IMR-90 (cell line): Measurements from ENCODE around the gene CGB1. TPM values are rescaled to one million over a fixed set of nuclear protein-coding genes. Genes with fewer than 3 reads are reported as not detected.
A peak's percentile ranks its signal among the peaks of the same experiment; 100 is the strongest.

Experiments
- ATAC-seq: fragments of 200-7000 bp; cut with Tn5 transposase; 2 replicates; pipeline ENCODE4 v1.9.1; 2020; ENCODE audit warnings: low read depth, mild to moderate bottlenecking, moderate library complexity
- BruUV-seq: library from RNA; stranded (reverse); fragments of 400-500 nt; replicated peaks from 2 replicates; lab custom pipeline; 2021; lab: Mats Ljungman, UMichigan
- CTCF ChIA-PET: fragments of 300-600 bp; formaldehyde crosslinking; extraction: SDS; loops from one replicate; lab custom pipeline; 2021; ENCODE audit warnings: antibody characterized with exemption; lab: Yijun Ruan, JAX
- POLR2A ChIA-PET: fragments of 300-600 bp; sonication (Branson Sonifier 250); formaldehyde crosslinking; loops from one replicate; lab custom pipeline; 2022; ENCODE audit warnings: antibody characterized with exemption; ENCODE audit not compliant: unreplicated experiment; lab: Charles Lee
- DNase-seq: peaks from one replicate; pipeline ENCODE4 v3.0.0; 2013
- H2AFZ ChIP-seq: replicated peaks from 2 replicates; pipeline ENCODE3; 2013; ENCODE audit warnings: low read length, mild to moderate bottlenecking; ENCODE audit not compliant: poor library complexity
- H2AK5ac ChIP-seq: 2 replicates; pipeline ENCODE4 v1.6.1; 2013; ENCODE audit warnings: low read depth, low read length, inconsistent platforms
- H2AK9ac ChIP-seq: replicated peaks from 2 replicates; pipeline ENCODE3; 2013; ENCODE audit warnings: mild to moderate bottlenecking, low read depth, low read length, moderate library complexity; ENCODE audit not compliant: poor library complexity
- H2BK120ac ChIP-seq: 2 replicates; pipeline ENCODE4 v1.6.1; 2013; ENCODE audit warnings: low read depth, low read length, inconsistent platforms
- H2BK15ac ChIP-seq: 3 replicates; pipeline ENCODE4 v1.6.1; 2013; ENCODE audit warnings: low read depth, low read length, inconsistent platforms
- H2BK20ac ChIP-seq: 2 replicates; pipeline ENCODE4 v1.6.1; 2013; ENCODE audit warnings: low read depth, mild to moderate bottlenecking, inconsistent platforms, low read length, moderate library complexity
- H2BK5ac ChIP-seq: 2 replicates; pipeline ENCODE4 v1.6.1; 2013; ENCODE audit warnings: mild to moderate bottlenecking, low read depth, low read length, inconsistent platforms; ENCODE audit not compliant: poor library complexity, severe bottlenecking
- H3K14ac ChIP-seq: replicated peaks from 2 replicates; pipeline ENCODE4 v1.6.1; 2013; ENCODE audit warnings: low read depth, low read length, inconsistent platforms
- H3K18ac ChIP-seq: 2 replicates; pipeline ENCODE4 v1.6.1; 2013; ENCODE audit warnings: low read depth, low read length, control low read depth
- H3K23ac ChIP-seq: 2 replicates; pipeline ENCODE4 v1.6.1; 2013; ENCODE audit warnings: low read depth, low read length, inconsistent platforms
- H3K27ac ChIP-seq: 2 replicates; pipeline ENCODE4 v1.5.1; 2013; ENCODE audit warnings: mild to moderate bottlenecking, control low read depth, low read length; ENCODE audit not compliant: insufficient read depth
- H3K27me3 ChIP-seq: 2 replicates; pipeline ENCODE4 v1.6.1; 2013; ENCODE audit warnings: low read length; ENCODE audit not compliant: control insufficient read depth, insufficient read depth
- H3K36me3 ChIP-seq: 2 replicates; pipeline ENCODE4 v1.6.1; 2013; ENCODE audit warnings: low read length, mixed read lengths; ENCODE audit not compliant: control insufficient read depth, insufficient read depth
- H3K4ac ChIP-seq: 2 replicates; pipeline ENCODE4 v1.6.1; 2013; ENCODE audit warnings: low read depth, low read length, inconsistent platforms
- H3K4me1 ChIP-seq: 2 replicates; pipeline ENCODE4 v1.6.1; 2013; ENCODE audit warnings: low read length, mixed read lengths; ENCODE audit not compliant: control insufficient read depth, insufficient read depth
- H3K4me2 ChIP-seq: 2 replicates; pipeline ENCODE4 v1.6.1; 2013; ENCODE audit warnings: low read depth, mild to moderate bottlenecking, control low read depth, low read length, moderate library complexity
- H3K4me3 ChIP-seq: 2 replicates; pipeline ENCODE4 v1.5.1; 2013; ENCODE audit warnings: low read depth, mild to moderate bottlenecking, control low read depth, low read length, moderate library complexity; ENCODE audit not compliant: insufficient read depth
- H3K56ac ChIP-seq: 2 replicates; pipeline ENCODE4 v1.6.1; 2013; ENCODE audit warnings: low read length, inconsistent platforms; ENCODE audit not compliant: insufficient read depth; ENCODE audit errors: extremely low read depth
- H3K79me1 ChIP-seq, 2 experiments: 2 replicates each; pipeline ENCODE4 v1.6.1; 2013; ENCODE audit warnings: low read length in 2 of 2, inconsistent platforms in 1 of 2, low read depth in 1 of 2
- H3K9ac ChIP-seq: 2 replicates; pipeline ENCODE4 v1.6.1; 2013; ENCODE audit warnings: low read depth, low read length, control low read depth
- H3K9me1 ChIP-seq: 2 replicates; pipeline ENCODE4 v1.6.1; 2013; ENCODE audit warnings: low read length, inconsistent platforms; ENCODE audit not compliant: insufficient read depth
- H3K9me3 ChIP-seq: 2 replicates; pipeline ENCODE4 v1.6.1; 2013; ENCODE audit warnings: low read length; ENCODE audit not compliant: control insufficient read depth, insufficient read depth
- H4K20me1 ChIP-seq: 2 replicates; pipeline ENCODE4 v1.6.1; 2013; ENCODE audit warnings: low read length, inconsistent platforms; ENCODE audit not compliant: insufficient read depth
- H4K5ac ChIP-seq: 2 replicates; pipeline ENCODE4 v1.6.1; 2013; ENCODE audit warnings: mild to moderate bottlenecking, low read depth, low read length, control low read depth
- H4K8ac ChIP-seq, 2 experiments: 2 replicates each; pipeline ENCODE4 v1.6.1; 2013; ENCODE audit warnings: low read depth in 2 of 2, low read length in 2 of 2, control low read depth in 1 of 2, inconsistent platforms in 1 of 2
- H4K91ac ChIP-seq: 2 replicates; pipeline ENCODE4 v1.6.1; 2013; ENCODE audit warnings: low read depth, low read length, inconsistent platforms; ENCODE audit not compliant: insufficient read depth
- BHLHE40 ChIP-seq: fragments of 150-350 bp; IDR thresholded peaks from 2 replicates; pipeline ENCODE4 v1.6.1; 2016; ENCODE audit warnings: mild to moderate bottlenecking, low read depth, low read length
- FOS ChIP-seq: fragments of 150-350 bp; IDR thresholded peaks from 2 replicates; pipeline ENCODE4 v1.6.1; 2016; ENCODE audit warnings: low read depth, low read length
- RCOR1 ChIP-seq: IDR thresholded peaks from 2 replicates; pipeline ENCODE4 v1.6.1; 2012; ENCODE audit warnings: mild to moderate bottlenecking, low read length, improper control_type of control experiment; ENCODE audit not compliant: insufficient replicate concordance
- WGBS, 2 experiments: methylation state at CpG; one replicate each; pipeline versions ENCODE4 v1.1.5 to v1.1.7; 2013; ENCODE audit warnings: missing lambda C conversion rate in 2 of 2; ENCODE audit not compliant: insufficient read length in 1 of 2; ENCODE audit errors: extremely low coverage in 2 of 2; 5-methylcytosine and 5-hydroxymethylcytosine counted together
- dilution Hi-C: fragments of 300-500 bp; cut with HindIII; formaldehyde crosslinking; loops from one replicate; pipeline ENCODE4 v1.14.3; 2018; ENCODE audit warnings: low sequenced_read_pairs; ENCODE audit not compliant: unreplicated experiment
- in situ Hi-C: fragments of 300-500 bp; cut with MboI; formaldehyde crosslinking; loops from 3 replicates; pipeline ENCODE4 v1.14.3; 2019; ENCODE audit warnings: low sequenced_read_pairs, inconsistent platforms, mixed read lengths
- intact Hi-C: fragments of 100-400 bp; cut with micrococcal nuclease; formaldehyde crosslinking; loops from 2 replicates; pipeline ENCODE4 v1.10.0; 2022
- polyA plus RNA-seq, 3 experiments: library from polyadenylated mRNA; depleted of rRNA; stranded (reverse); fragments of >200 nt; gene quantifications; 2 replicates each; pipeline ENCODE4 v1.2.3, GENCODE V29; 2012; ENCODE audit warnings: low replicate concordance in 1 of 3
- total RNA-seq: library from RNA; depleted of rRNA; stranded (reverse); fragments of >200 nt; gene quantifications from 2 replicates; pipeline ENCODE4 v1.2.3, GENCODE V29; 2012

The CGB1 gene
- total and polyA plus RNA-seq, 2 of the 4 experiments (the other 2 are of a cell fraction), result not detected

DNA sequence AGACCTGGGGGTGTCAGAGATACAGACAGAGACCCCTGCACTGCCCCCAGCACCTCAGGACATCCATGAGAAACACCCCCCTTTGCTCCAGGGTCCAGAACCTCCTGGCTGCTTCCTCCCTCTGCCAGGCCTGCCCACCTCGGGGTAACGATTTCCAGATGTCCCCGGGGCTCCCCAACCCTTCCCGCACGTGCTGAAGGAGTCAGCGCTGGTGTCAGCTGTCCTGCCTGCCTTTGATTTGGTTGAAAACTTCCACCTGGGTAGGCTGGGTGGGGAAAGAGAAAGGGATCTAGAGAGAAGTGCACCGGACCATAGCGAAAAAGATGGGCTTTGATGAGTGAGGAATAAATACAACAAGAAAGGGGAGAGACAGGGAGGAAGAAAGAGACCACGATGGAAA, 22.4 kb upstream of the CGB1 start:
- H2BK15ac ChIP-seq, result no peak overlapping the region
- no peak overlapping the region for H3K14ac ChIP-seq
- H2AFZ ChIP-seq, result no peak overlapping the region
- no peak overlapping the region for H3K18ac ChIP-seq
- WGBS, 2 experiments, result 18% methylated on average over 3 of the region's 9 CpGs; no CpG with 5 or more reads in 1 of the 2 experiments
- H3K56ac ChIP-seq, result no peak overlapping the region
- H3K27ac ChIP-seq, result no peak overlapping the region
- no peaks in the 10 kb centered on the region for H3K36me3 ChIP-seq
- ChIA-PET CTCF (no interaction called here), POLR2A (no interaction called here)
- TF ChIP-seq FOS, result no peak
- TF ChIP-seq BHLHE40, result peak; percentile 43; the same call in 1 of the 2 replicates
- TF ChIP-seq RCOR1, result no peak
- H2AK9ac ChIP-seq, result no peak overlapping the region
- no peak overlapping the region for H3K4ac ChIP-seq
- in situ Hi-C loops, result no loop called here
- dilution Hi-C loops, result no loop called here
- intact Hi-C loops, result loop anchor here (5.0 kb wide), 1 partner anchor 67 kb away; the partner anchor contains the start of genes GYS1 and RUVBL2
- H3K27me3 ChIP-seq, result peaks cover 11% of the 10 kb centered on the region; the same call in 1 of the 2 replicates
- H4K91ac ChIP-seq, result no peak overlapping the region
- peaks cover 2% of the 10 kb centered on the region; the same call in 1 of the 2 replicates for H3K4me1 ChIP-seq
- no peak overlapping the region for H2BK20ac ChIP-seq
- H3K79me1 ChIP-seq, result peaks cover 0 to 5% of the 10 kb centered on the region in 2 experiments; a peak in 3 of 4 replicates
- no peak overlapping the region for H4K5ac ChIP-seq
- H2BK120ac ChIP-seq, result no peak overlapping the region
- no peak overlapping the region for H3K4me2 ChIP-seq
- H3K23ac ChIP-seq, result no peak overlapping the region
- no peak overlapping the region for H2BK5ac ChIP-seq
- H4K8ac ChIP-seq, result no peak overlapping the region
- H4K20me1 ChIP-seq, result no peaks in the 10 kb centered on the region
- no peaks in the 10 kb centered on the region for H3K9me1 ChIP-seq
- H3K9me3 ChIP-seq, result no peaks in the 10 kb centered on the region
- DNase-seq, result no peak
- BruUV-seq, result no TSS peak
- H3K9ac ChIP-seq, result no peak overlapping the region
- no peak overlapping the region for H3K4me3 ChIP-seq
- no peak overlapping the region for H2AK5ac ChIP-seq
- no peak for ATAC-seq
